Measurements from ENCODE around the gene PLCG1. TPM values are rescaled to one million over a fixed set of nuclear protein-coding genes. Genes with fewer than 3 reads are reported as not detected.
"Not testable (repeated sequence)": the region's sequence is repeated elsewhere in the genome, so short reads cannot be mapped to it uniquely, and the experiment has no call there.

The PLCG1 gene
- 96.3 TPM for total RNA-seq

DNA sequence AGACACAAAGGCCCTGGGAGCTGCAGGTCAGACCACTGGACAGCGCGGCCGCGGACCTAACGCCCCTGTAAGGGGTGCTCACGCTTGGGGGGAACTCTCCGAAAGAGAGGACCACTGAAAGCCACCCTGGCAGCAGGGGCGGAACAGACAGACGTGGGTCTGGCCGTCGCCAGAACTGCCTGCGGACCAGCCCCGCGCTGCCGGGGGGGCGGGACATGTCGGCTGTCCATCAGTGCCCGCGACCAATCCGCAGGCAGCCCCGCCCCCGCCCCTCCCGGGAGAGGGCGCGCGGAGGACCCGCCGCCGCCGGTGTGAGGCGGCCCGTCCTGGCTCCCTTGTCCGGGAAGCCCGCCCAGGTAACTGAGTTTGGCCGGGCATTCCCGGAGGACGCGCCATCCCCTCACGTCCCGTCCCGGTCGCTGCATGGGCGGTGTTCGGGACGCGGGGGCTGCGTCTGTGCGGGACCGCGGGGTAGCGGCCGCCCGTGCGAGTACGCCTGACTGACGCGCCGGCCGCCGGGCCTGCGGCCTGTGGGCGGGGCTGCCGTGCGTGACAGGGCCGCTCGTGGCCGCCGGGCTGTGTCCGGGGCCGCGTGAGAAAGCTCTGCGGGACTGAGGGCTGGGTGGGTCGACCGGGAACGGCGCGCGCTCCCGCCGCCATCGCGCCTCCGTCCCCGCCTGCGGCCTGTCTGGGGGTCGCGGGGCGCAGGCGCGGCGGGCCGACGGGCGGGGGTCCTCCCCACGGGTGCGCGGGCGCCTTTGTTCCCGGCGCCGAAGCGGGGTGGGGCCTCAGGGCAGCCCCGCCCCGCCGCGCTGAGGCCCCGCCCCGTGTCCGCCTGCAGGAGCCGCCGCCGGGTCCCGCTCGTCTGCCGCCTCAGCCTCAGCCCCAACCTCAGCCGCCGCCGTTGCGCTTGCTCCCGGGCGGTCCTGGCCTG, at the start of gene PLCG1:
Gene PLCG1 (plus strand): TSS at position 864 of the 934 bp plus-strand sequence. CDS start 99 bp downstream, outside the sequence.
- DNase-seq (ENCODE audit: low spot score), result peak; percentile 91

DNA sequence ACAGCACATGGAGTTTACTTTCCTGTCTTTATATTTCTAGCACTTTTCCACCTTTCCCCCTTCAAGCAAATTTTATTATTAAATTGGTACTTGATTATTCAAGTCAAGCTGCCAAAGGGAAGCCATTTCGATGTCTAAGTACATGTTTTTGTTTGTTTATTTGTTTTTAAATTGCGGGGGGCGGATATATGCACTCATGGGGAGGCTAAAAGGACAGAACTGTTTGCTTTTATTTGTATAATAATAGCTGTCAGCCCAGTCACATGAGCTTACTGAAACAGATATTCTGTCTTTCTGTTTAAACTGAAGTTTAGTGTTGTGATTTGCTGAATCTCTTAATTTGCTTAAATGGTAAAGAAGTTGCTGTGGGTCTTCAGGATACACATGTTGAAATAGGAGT, 49.6 kb upstream of the PLCG1 start:
- DNase-seq (ENCODE audit: low spot score), result no peak

DNA sequence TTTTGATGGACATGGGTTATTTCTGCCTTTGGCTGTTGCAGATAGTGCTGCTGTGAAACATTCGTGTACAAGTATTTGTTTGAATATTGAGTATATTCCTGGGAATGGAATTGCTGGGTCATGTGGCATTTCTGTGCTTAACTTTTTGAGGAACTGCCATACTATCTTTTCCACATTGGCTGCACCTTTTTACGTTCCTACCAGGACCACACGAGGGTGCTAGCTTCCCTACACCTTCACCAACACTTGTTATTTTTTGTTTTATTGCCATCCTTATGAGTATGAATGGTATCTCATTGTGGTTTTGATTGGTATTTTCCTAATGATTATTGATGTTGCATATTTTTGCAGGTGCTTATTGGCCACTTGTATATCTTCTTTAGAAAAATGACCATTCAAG, 47.8 kb upstream of the PLCG1 start:
- no peak for DNase-seq (ENCODE audit: low spot score)

DNA sequence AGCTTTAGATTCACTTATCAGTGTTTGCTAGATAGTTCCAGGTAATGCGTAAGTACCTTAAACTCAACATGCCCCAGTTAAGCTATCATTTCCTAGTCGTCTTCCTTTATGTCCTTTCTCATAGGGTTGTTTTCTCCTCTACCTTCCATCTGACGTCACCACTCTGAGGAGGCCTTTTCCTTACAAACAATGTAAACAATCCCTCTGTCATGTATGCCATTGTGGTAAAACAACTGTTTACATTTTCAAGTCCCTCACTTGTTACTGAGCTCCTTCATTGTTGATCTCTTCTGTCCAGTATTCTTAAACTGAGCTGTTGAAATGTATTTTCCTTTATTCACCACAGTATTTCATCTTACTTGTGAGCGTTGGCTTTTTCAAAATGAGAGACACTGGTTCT, 45.4 kb upstream of the PLCG1 start:
- no peak for DNase-seq (ENCODE audit: low spot score)

DNA sequence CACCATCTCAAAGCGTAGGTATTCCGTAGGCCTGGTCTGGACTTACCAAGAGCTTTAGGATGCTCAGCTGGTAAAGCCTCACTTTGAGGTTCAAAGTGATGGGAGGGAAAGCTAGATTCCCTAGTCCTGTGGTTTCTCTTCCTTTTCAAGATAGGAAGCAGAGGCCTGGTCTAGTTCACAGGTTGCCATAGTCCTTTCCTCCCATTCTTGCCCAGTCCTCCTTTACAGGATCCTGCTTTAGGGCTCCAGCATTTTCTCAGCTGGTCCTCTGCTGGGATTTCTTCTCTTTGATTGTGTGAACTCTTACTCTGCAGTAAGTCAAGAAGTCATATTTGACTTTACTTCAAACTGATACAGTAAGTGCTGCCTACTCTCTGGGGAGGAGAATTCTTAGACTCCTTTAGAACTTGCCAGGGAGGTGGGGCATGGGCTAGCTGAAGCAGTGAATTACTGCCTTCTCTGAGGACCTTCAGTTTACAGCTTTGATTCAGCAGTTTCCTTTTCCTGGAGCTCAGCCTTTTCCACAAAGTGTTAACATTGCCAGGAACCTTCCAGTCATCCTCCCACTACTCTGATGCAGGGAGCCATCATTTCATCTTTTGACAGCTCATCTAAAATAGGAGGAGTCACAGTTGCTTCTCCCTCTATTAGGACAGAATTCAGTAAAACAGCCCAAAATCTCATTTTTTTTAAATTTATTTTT, 42.8 kb upstream of the PLCG1 start:
- no peak for DNase-seq (ENCODE audit: low spot score)

DNA sequence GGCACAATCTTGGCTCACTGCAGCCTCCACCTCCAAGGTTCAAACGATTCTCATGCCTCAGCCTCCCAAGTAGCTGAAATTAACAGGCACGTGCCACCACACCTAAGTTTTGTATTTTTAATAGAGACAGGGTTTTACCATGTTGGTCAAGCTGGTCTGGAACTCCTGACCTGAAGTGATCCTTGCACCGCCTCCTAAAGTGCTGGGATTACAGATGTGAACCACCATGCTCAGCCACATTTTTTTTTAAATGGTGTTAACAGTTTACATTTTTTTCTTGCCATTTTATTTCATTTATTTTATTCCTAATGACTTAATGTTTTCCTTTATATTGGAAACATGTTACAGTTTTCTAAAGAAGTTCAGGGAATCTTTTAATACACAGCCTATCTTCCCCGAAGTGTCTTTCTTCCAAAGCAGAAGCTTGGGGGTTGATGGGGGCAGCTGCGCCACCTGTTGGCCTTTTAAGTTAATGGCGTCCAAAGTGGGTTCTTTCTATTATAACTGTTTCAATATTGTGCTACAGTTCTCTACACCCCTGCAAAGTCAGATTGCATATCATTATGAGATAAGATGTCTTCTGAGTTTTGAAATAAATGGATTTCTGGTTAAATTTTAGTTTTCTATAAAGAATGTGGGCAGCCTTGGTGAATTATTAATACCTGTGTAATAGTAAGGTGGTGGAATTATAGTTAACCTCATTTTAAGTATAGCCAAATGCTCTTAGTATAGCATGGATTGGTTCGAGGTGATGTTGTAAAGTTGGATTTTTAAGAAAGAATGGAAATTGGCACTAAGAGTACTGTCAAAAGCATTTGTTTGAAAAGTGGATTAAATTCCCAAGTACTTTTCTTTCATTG, 42.0 kb upstream of the PLCG1 start:
- no peak for DNase-seq (ENCODE audit: low spot score)

DNA sequence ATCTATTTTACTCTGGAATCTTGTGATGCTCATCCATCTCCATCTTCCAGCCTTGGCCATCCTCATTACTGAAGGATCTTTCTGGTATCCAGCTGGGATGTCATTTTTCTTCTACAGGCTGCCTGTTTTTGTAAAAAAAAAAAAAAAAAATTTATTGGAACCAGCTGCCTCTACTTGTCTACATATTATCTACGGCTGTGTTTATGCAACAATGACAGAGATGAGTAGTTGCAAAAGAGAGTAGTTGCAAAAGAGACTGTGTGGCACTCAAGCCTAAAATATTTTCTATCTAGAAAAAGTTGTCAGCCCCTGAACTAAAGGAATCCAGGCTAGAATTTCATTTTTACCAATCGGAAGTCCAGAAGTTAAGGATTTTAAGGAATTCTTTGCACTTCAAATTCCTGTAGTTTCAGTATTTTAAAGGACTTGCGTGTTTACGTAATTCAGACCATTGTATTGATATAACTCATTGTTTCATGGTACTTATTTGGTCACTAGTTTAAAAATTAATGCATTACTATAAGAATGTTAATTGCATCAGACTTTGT, 38.6 kb upstream of the PLCG1 start:
- no peak for DNase-seq (ENCODE audit: low spot score)

DNA sequence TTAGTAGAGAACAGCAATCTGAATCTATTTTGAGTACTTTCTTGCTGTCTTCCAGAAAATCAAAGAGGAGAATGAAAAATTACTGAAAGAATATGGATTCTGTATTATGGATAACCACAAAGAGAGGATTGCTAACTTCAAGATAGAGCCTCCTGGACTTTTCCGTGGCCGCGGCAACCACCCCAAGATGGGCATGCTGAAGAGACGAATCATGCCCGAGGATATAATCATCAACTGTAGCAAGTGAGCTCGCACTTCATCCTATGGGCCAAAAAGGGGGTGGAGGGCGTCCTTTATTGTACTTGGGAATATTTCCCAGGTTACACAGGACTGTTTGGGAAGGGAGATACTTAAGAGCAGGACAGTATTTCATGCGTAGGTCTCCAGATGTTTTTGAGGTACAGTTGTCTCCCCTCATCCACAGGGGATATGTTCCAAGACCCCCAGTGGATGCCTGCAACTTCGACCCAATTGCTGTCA, 37.3 kb upstream of the PLCG1 start:
- DNase-seq (ENCODE audit: low spot score), result no peak

DNA sequence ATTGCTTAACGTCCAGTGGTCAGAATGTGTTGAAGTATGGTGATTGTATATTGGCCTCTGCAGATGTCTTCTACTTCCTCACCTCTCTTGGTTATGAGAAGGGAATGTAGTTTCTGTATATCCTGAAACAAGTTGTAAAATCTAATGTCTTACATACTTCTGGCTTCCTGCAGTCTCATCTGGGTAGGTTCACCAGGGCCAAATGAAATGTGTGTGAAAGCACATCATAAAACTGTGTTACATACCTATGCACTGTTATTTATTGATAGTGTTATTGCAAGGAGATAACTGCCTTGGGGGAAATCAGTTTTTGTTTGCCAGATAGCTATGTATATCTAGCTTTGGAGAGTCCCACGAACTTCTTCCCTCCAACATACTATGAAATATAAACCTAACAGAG, 35.7 kb upstream of the PLCG1 start:
- DNase-seq (ENCODE audit: low spot score), result no peak

DNA sequence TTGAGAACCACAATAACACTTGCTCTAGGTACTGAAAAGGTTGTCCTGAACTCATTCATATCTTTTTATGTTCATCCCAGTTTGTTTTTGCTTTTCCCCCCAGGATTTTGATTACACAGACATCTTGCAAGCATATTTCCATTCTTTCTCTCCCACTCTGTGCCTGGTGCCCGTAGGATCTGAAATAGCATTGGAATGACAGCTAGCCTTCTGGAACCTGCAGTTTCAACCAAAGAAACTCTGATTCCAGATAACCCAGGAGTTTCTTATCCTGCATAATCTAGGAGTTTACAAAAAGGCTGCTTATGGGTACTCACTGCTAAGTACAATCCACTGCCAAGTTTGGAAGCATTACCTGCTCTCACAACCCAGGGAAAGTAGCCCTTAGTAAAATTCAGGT, 28.8 kb upstream of the PLCG1 start:
- no peak for DNase-seq (ENCODE audit: low spot score)

DNA sequence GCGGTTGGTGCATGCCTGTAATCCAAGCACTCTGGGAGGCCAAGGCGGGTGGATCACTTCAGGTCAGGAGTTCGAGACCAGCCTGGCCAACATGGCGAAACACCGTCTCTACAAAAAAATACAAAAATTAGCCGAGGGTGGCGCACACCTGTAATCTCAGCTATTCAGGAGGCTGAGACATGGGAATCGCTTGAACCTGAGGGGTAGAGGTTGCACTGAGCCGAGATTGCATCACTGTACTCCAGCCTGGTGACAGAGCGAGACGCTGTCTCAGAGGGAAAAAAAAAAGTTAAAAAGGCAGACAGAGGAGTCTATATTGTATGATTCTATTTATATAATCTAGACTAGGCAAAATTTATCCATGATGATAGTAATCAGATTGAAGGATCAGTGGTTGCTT, 27.3 kb upstream of the PLCG1 start:
- no peak for DNase-seq (ENCODE audit: low spot score)

DNA sequence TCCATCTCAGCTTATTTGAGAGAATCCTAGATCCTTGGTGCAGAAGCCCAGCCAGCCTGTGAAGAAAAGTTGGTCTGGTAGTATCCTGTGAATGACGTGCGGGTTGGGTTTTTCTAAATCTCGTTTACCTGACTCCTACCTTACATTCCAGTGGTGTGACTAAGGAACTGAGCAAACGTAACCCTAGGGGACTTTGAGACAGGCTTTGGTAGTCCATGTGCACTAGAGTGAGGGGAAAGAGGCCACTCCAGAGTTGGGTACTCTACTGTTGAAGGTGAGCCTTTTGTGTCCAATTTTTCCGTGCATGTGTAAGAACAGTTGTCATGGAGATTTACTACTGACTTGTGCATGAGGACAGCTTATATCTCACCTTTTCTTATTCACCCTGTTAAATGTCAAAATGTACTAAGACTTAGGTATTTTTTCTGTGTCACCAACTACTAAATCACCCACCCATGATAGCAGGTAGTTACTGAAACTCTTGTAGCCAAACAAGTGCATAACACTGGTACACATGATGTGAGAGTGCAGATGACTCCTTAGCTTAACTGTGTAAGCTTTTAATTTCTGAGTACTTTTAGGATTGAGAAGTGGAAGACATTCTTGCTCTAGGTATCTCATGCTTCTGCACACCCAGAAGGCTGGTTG, 26.3 kb upstream of the PLCG1 start:
- DNase-seq (ENCODE audit: low spot score), result no peak

DNA sequence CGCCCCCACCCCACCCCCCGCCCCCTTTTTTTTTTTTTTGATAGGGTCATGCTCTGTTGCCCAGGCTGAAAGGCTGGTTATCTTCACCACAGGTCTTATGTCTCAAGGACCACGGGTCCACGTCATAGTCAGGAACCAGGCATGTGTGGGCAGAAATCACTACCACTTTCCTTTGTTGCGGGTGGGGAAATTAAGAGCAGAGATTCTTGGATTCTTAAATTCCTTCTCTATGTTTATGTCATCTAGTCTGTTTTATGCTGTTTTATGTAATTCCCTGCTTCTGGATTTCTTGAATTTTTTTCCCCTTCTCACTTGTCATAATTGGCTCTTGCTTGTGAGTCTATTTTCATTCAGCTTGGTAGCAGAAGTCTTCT, 25.8 kb upstream of the PLCG1 start:
- DNase-seq (ENCODE audit: low spot score), result no peak

DNA sequence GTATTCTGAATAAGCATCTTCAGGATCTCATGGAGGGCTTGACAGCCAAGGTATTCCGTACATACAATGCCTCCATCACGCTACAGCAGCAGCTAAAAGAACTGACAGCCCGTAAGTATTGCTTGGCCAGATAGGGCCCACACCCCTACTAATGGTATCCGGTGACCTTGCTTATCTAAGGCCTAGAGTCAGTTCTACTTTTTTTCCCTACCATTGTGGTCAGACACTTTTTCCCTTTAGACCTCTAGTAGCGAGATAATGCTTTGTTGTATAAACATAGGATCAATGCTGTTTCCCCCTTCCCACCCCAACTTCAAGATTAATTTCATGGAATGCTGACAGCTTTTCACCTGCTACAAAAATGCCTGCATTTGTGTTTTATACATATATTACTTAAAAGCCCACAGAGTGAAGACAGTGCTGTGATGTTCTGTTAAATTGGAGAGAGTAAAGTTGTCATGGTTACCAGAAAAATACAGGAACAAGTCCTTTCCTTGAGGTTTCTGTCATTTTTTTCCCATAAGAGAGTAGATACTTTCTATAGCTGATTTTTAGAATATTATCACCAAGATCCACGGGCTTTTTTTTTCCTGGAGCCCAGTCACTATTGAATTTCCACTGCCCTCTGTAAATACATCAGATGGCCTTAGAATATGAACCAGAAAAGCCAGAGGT, 20.9 kb upstream of the PLCG1 start:
- no peak for DNase-seq (ENCODE audit: low spot score)

DNA sequence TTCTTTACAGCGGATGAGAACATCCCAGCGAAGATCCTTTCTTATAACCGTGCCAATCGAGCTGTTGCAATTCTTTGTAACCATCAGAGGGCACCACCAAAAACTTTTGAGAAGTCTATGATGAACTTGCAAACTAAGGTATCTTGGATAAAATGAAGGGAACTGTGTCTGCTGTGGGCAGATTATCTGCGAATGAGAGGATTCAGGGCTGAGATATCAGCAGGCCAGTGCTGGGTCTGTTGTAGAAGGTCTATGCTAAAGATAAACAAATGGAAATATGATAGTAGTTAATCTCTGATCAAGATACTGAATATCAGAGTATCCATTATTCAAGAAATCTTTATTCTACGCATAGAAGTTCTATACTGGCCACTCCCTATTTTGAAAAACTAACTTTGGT, 19.2 kb upstream of the PLCG1 start:
- not testable (repeated sequence) for DNase-seq (ENCODE audit: low spot score)

DNA sequence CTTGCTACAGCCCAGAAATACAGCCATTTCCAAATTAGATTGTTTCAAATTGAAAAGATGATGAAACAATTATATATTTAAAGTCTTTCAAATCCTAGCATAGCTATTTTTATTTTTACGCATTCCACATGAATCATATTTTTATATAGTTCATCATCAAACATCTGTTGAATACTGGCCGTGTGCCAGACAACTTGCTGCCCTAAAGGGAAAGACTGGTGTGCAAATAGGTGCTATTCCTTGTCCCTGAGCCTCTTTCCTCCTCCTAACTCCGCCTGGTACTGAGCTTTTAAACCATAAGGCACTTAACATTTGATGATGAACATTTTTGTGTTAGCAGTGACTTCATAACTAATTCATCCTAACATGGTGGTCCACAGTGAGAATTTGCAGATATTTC, 18.7 kb upstream of the PLCG1 start:
- no peak for DNase-seq (ENCODE audit: low spot score)

DNA sequence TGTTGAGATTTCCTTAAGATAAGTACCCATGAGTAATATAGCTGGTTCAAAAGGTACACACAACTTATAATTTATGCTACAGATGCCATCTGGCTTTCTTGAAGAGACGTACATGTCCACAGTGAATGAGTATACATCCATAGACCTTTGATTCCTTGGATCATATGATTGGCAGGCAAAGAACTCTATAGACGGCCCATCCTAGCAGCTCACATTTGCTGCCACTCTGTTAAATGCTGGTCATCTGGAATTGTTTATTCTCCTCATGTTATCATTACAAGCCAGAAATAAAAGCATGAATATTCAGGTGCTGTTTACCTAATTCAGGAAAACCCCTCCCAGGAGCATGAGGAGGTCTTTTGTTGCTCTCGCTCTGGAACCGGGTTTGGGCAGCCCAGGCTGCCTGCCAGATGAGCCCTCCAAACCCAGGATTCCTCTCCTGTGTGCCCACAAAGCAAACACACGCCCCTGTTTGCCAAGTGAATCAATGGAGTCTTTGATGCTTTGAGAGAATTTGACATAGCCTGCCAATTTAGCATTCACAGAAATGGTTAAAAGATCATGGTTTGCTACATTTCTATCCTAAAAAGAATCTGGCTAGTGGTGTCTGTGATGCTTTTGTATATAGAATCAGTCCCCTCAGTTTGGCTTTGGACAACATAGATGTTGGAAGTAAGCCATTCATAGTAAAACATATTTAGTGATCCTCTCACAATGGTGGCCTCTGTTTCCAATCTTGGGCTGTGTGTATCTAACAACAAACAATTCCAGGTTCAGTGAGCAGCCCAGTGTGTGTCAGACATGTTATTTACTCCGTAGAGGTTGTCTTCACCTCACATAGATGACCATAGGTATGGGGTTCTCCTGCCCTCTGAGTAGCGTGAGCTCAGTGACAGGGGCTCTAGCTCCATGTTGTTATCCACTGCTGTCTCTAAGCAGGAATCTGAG, 17.5 kb upstream of the PLCG1 start:
- DNase-seq (ENCODE audit: low spot score), result no peak

DNA sequence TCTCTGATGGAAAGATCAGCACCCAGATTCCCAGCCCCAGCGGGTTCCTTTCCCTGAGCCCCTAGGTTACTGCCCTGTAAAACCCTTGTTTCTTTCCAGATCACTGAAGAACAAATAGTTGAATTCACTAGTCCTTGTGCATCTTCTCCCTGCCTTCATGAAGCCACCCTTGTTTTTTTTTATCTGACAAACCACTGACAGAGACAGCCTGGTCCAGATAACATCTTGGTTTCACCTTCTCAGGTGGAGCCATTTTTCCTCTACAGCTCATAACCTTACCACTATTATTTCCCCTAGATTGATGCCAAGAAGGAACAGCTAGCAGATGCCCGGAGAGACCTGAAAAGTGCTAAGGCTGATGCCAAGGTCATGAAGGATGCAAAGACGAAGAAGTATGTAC, 15.9 kb upstream of the PLCG1 start:
- DNase-seq (ENCODE audit: low spot score), result no peak

DNA sequence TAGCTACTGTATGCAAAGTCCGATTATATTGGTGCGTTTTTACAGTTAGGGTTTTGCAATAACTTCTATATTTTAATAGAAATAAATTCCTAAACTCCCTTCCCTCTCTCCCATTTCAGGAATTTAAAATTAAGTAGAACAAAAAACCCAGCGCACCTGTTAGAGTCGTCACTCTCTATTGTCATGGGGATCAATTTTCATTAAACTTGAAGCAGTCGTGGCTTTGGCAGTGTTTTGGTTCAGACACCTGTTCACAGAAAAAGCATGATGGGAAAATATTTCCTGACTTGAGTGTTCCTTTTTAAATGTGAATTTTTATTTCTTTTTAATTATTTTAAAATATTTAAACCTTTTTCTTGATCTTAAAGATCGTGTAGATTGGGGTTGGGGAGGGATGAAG, 13.7 kb upstream of the PLCG1 start:
- DNase-seq (ENCODE audit: low spot score), result no peak
